BLaER1 (cell line): ENCODE data around the gene RASD1.

Experiments
- H3K27ac ChIP-seq: shearing (Covaris generic); formaldehyde crosslinking; 2 replicates; pipeline ENCODE4 v1.8.1; 2022
- H3K27me3 ChIP-seq: shearing (Covaris generic); formaldehyde crosslinking; 2 replicates; pipeline ENCODE4 v1.8.1; 2022
- H3K36me3 ChIP-seq: shearing (Covaris generic); formaldehyde crosslinking; 2 replicates; pipeline ENCODE4 v1.8.1; 2022
- H3K4me1 ChIP-seq: shearing (Covaris generic); formaldehyde crosslinking; 2 replicates; pipeline ENCODE4 v1.8.1; 2022
- H3K4me2 ChIP-seq: shearing (Covaris generic); formaldehyde crosslinking; 2 replicates; pipeline ENCODE4 v1.8.1; 2022
- H3K4me3 ChIP-seq: shearing (Covaris generic); formaldehyde crosslinking; 2 replicates; pipeline ENCODE4 v1.8.1; 2022
- H3K9ac ChIP-seq: shearing (Covaris generic); formaldehyde crosslinking; 2 replicates; pipeline ENCODE4 v1.8.1; 2022
- H3K9me3 ChIP-seq: shearing (Covaris generic); formaldehyde crosslinking; 2 replicates; pipeline ENCODE4 v1.8.1; 2022
- H4K20me1 ChIP-seq: shearing (Covaris generic); formaldehyde crosslinking; 2 replicates; pipeline ENCODE4 v1.8.1; 2022
- Cebpa-rat ChIP-seq: shearing (Covaris generic); IDR thresholded peaks from 2 replicates; pipeline ENCODE4 v1.8.1; 2022

The RASD1 gene

GRCh38 chr17:17538417-17539391 is 42.5 kb upstream of the RASD1 start:
- Histone ChIP-seq H3K9me3 (no peaks in the 10 kb centered on the region), H3K36me3 (no peaks in the 10 kb centered on the region), H3K4me1 (peaks cover 66% of the 10 kb centered on the region), H3K4me3 (no peak overlapping the region), H3K27me3 (no peaks in the 10 kb centered on the region), H3K9ac (no peak overlapping the region), H3K27ac (no peak overlapping the region), H3K4me2 (peak overlapping the region; percentile 75), H4K20me1 (no peaks in the 10 kb centered on the region)
- TF ChIP-seq Cebpa-rat = no peak

- H3K4me2 ChIP-seq = no peak overlapping the region
- H3K36me3 ChIP-seq = no peaks in the 10 kb centered on the region
- H3K27me3 ChIP-seq = no peaks in the 10 kb centered on the region
- no peaks in the 10 kb centered on the region for H4K20me1 ChIP-seq
- H3K4me3 ChIP-seq = no peak overlapping the region
- no peak overlapping the region for H3K27ac ChIP-seq
- no peak overlapping the region for H3K9ac ChIP-seq
- H3K9me3 ChIP-seq = no peaks in the 10 kb centered on the region
- no peak for TF ChIP-seq Cebpa-rat
- peaks cover 54% of the 10 kb centered on the region for H3K4me1 ChIP-seq
These were observed 41.3 kb upstream of the RASD1 start for GRCh38 chr17:17537311-17538099.

DNA sequence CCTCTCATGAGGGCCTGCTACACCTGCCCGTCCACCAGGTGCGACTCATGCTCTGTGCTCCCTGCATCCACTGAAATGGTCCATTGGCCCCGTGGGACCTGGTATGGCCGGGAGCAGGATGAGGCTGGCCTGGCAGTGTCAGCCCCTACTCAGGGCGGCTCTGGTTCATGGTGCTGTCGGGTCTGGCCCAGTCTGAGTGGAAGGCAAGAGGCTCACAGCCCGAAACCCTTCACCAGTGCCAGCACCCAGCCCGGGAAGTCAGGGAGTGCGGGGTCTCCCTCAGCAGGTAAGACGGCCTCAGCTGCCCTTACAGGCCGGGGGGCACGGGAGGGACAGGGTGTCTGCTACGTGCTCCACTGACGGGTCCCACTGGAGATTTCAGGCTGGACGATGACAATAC is 40.5 kb upstream of the RASD1 start:
- Histone ChIP-seq H3K4me2 (peak overlapping the region; percentile 50; the same call in 1 of the 2 replicates), H3K4me3 (no peak overlapping the region), H3K27me3 (no peaks in the 10 kb centered on the region), H3K9ac (no peak overlapping the region), H3K27ac (no peak overlapping the region), H3K9me3 (no peaks in the 10 kb centered on the region), H3K4me1 (peaks cover 46% of the 10 kb centered on the region), H4K20me1 (no peaks in the 10 kb centered on the region), H3K36me3 (no peaks in the 10 kb centered on the region)
- TF ChIP-seq Cebpa-rat = no peak

GRCh38 chr17:17535957-17536356 is 39.8 kb upstream of the RASD1 start:
- Histone ChIP-seq H3K9ac (no peak overlapping the region), H3K27me3 (no peaks in the 10 kb centered on the region), H3K9me3 (no peaks in the 10 kb centered on the region), H3K4me3 (no peak overlapping the region), H3K4me2 (peak overlapping the region; percentile 50), H3K27ac (peak overlapping the region; percentile 35; the same call in 1 of the 2 replicates), H3K4me1 (peaks cover 38% of the 10 kb centered on the region), H3K36me3 (no peaks in the 10 kb centered on the region), H4K20me1 (no peaks in the 10 kb centered on the region)
- TF ChIP-seq Cebpa-rat = no peak

- Histone ChIP-seq H3K36me3 (no peaks in the 10 kb centered on the region), H4K20me1 (no peaks in the 10 kb centered on the region), H3K27ac (no peak overlapping the region), H3K27me3 (no peaks in the 10 kb centered on the region), H3K4me2 (no peak overlapping the region), H3K9ac (no peak overlapping the region), H3K4me3 (no peak overlapping the region), H3K9me3 (no peaks in the 10 kb centered on the region), H3K4me1 (peaks cover 18% of the 10 kb centered on the region)
- no peak for TF ChIP-seq Cebpa-rat
These were observed 37.8 kb upstream of the RASD1 start for GRCh38 chr17:17533901-17534441.

DNA sequence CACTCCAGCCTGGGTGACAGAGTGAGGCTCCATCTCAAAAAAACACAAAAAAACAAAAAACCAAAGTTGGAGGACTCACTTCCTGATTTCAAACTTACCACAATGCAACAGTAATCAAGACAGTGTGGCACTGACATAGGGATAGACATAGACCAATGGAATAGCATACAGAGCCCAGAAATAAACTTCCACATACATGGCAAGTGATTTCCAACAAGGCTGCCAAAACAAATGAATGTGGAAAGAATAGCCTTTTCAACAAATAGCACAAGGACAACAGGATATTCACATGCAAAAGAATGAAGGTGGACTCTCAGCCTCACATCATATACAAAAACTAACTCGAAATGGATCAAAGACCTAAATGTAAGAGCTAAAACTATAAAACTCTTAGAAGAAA is 36.8 kb upstream of the RASD1 start:
- no peaks in the 10 kb centered on the region for H3K9me3 ChIP-seq
- no peak overlapping the region for H3K4me2 ChIP-seq
- no peak overlapping the region for H3K27ac ChIP-seq
- no peak overlapping the region for H3K9ac ChIP-seq
- H3K27me3 ChIP-seq = no peaks in the 10 kb centered on the region
- no peaks in the 10 kb centered on the region for H3K36me3 ChIP-seq
- H4K20me1 ChIP-seq = no peaks in the 10 kb centered on the region
- TF ChIP-seq Cebpa-rat = no peak
- H3K4me1 ChIP-seq = peaks cover 20% of the 10 kb centered on the region
- H3K4me3 ChIP-seq = no peak overlapping the region

DNA sequence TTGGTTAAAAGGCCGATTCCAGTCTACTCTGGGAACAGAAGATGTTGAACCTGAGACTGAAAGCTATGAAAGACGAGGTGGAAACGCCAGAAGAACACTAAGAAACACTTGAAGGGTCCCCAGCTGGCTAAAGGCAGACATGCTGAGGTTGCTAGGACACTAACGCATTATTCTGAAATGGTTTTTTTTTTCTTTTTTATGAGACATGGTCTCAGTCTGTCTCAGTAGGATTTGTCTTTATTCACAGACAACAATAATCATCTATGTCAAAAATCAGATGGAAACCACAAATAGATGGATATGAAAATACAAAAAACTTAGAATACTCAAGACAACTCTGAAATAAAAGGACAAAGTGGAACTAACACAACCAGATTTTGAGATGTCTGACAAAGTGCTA is 35.0 kb upstream of the RASD1 start:
- H3K36me3 ChIP-seq = no peaks in the 10 kb centered on the region
- H3K27me3 ChIP-seq = no peaks in the 10 kb centered on the region
- no peak for TF ChIP-seq Cebpa-rat
- H3K4me2 ChIP-seq = no peak overlapping the region
- no peaks in the 10 kb centered on the region for H3K9me3 ChIP-seq
- H4K20me1 ChIP-seq = no peaks in the 10 kb centered on the region
- H3K27ac ChIP-seq = no peak overlapping the region
- no peak overlapping the region for H3K9ac ChIP-seq
- H3K4me1 ChIP-seq = peaks cover 21% of the 10 kb centered on the region
- no peak overlapping the region for H3K4me3 ChIP-seq

- no peak overlapping the region for H3K4me2 ChIP-seq
- peaks cover 18% of the 10 kb centered on the region for H3K4me1 ChIP-seq
- no peaks in the 10 kb centered on the region for H3K27me3 ChIP-seq
- no peak for TF ChIP-seq Cebpa-rat
- no peak overlapping the region for H3K9ac ChIP-seq
- 0 out of 2 replicates have a peak overlapping the region, but pooled peaks have one; percentile 12 for H3K27ac ChIP-seq
- H3K9me3 ChIP-seq = no peaks in the 10 kb centered on the region
- no peaks in the 10 kb centered on the region for H4K20me1 ChIP-seq
- no peak overlapping the region for H3K4me3 ChIP-seq
- no peaks in the 10 kb centered on the region for H3K36me3 ChIP-seq
These were observed 32.8 kb upstream of the RASD1 start for GRCh38 chr17:17528696-17529652.
